Kidney (tissue), 14 donors: Measurements from ENCODE around the gene F5. TPM values are rescaled to one million over a fixed set of nuclear protein-coding genes. Genes with fewer than 3 reads are reported as not detected.

Experiments
- DNase-seq, 5 donors: peaks; one replicate each; pipeline ENCODE4 v3.0.0-alpha.2; 2013 to 2020
- FAIRE-seq: peaks from 2 replicates; lab custom pipeline; 2012; peaks lifted over from hg19 to GRCh38; lab: Jason Lieb, UNC
- H3K27ac ChIP-seq, 2 donors: one replicate each; pipeline ENCODE4 v1.7.0; 2013; ENCODE audit warnings: low read depth in 2 of 2, low read length in 2 of 2, inconsistent platforms in 1 of 2
- H3K27me3 ChIP-seq: one replicate; pipeline ENCODE4 v1.7.1; 2013; ENCODE audit warnings: low read length, inconsistent platforms; ENCODE audit not compliant: control insufficient read depth, insufficient read depth
- H3K36me3 ChIP-seq, 3 donors: one replicate each; pipeline versions ENCODE4 v1.7.0 to v1.7.1; 2013; ENCODE audit warnings: low read length in 3 of 3, control low read depth in 1 of 3, inconsistent platforms in 1 of 3; ENCODE audit not compliant: insufficient read depth in 3 of 3, control insufficient read depth in 2 of 3
- H3K4me1 ChIP-seq, 3 donors: one replicate each; pipeline versions ENCODE4 v1.7.0 to v1.7.1; 2013; ENCODE audit warnings: low read length in 3 of 3, inconsistent platforms in 1 of 3, low read depth in 1 of 3; ENCODE audit not compliant: control insufficient read depth in 2 of 3, insufficient read depth in 2 of 3
- H3K4me3 ChIP-seq, 3 donors: one replicate each; pipeline versions ENCODE4 v1.7.0 to v1.8.1; 2013; ENCODE audit warnings: low read length in 3 of 3, control low read depth in 1 of 3, inconsistent platforms in 1 of 3
- H3K9ac ChIP-seq, 3 donors: one replicate each; pipeline versions ENCODE4 v1.7.0 to v1.7.1; 2013; ENCODE audit warnings: low read length in 3 of 3, control low read depth in 1 of 3, inconsistent platforms in 1 of 3
- H3K9me3 ChIP-seq, 3 donors: one replicate each; pipeline versions ENCODE4 v1.7.0 to v1.7.1; 2013; ENCODE audit warnings: low read length in 3 of 3, control low read depth in 1 of 3, inconsistent platforms in 1 of 3; ENCODE audit not compliant: control insufficient read depth in 2 of 3, insufficient read depth in 1 of 3
- CTCF ChIP-seq: IDR thresholded peaks from 3 replicates; pipeline ENCODE4 v1.5.1; 2012; ENCODE audit warnings: mild to moderate bottlenecking, moderate library complexity, borderline replicate concordance; ENCODE audit not compliant: insufficient read depth; ENCODE audit errors: extremely low read depth
- intact Hi-C: fragments of 100-400 bp; cut with DNase I; formaldehyde crosslinking; loops from one replicate; pipeline ENCODE4 v1.11.1; 2022
- polyA plus RNA-seq: library from polyadenylated mRNA; stranded (reverse); fragments of 350-450 nt; fragmentation: Illumina TruSeq; extraction: RNeasy Lipid Tissue Mini Kit (QIAGEN cat#74804); gene quantifications from one replicate; pipeline ENCODE4 v1.2.3, GENCODE V29; 2014; ENCODE audit warnings: low read depth, low replicate concordance; ENCODE audit not compliant: insufficient read depth
- total RNA-seq: library from RNA; stranded (reverse); fragmentation: NEBNext Ultra II Directional; extraction: Animal tissue kit (Norgen Biotek cat#: 25700); gene quantifications from one replicate; pipeline ENCODE4 v1.2.1, GENCODE V29; 2021
- donor health status: control.
- donor health status: control.
- donor health status: control.
- donor health status: control.
- donor health status: control.
- donor health status: DM: yes; HTN: yes; CAD: no.
- donor health status: Normal renal cell carcinoma (clear cell type).

The F5 gene
- total and polyA plus RNA-seq, 2 donors from 2014 or later, result 3.8 to 5.1 TPM

- Histone ChIP-seq H3K4me3 (no peak overlapping the region), H3K4me1 (peaks cover 0 to 13% (median 2%) of the 10 kb centered on the region in 3 donors), H3K9ac (no peak overlapping the region), H3K9me3 (no peaks in the 10 kb centered on the region), H3K27ac (no peak overlapping the region), H3K27me3 (no peaks in the 10 kb centered on the region), H3K36me3 (peaks cover 0 to 9% (median 4%) of the 10 kb centered on the region in 3 donors)
- intact Hi-C loops, result no loop called here
- DNase-seq, result no peak
- TF ChIP-seq CTCF, result no peak
- no peak for FAIRE-seq
Measured at GRCh38 chr1:169479363-169480066, 106.8 kb downstream of the F5 start.

GRCh38 chr1:169478094-169478672, 108.1 kb downstream of the F5 start:
- intact Hi-C loops, result no loop called here
- H3K4me1 ChIP-seq, result peaks cover 0 to 13% (median 0%) of the 10 kb centered on the region in 3 donors
- H3K27me3 ChIP-seq, result no peaks in the 10 kb centered on the region
- no peak overlapping the region for H3K4me3 ChIP-seq
- FAIRE-seq (no peak), DNase-seq (no peak)
- no peaks in the 10 kb centered on the region for H3K9me3 ChIP-seq
- no peak for TF ChIP-seq CTCF
- H3K9ac ChIP-seq, result no peak overlapping the region
- peaks cover 0 to 9% (median 4%) of the 10 kb centered on the region in 3 donors for H3K36me3 ChIP-seq
- no peak overlapping the region for H3K27ac ChIP-seq

GRCh38 chr1:169475806-169476387, 110.4 kb downstream of the F5 start:
- no peaks in the 10 kb centered on the region for H3K27me3 ChIP-seq
- H3K27ac ChIP-seq, result no peak overlapping the region
- FAIRE-seq, result no peak
- peaks cover 0 to under 1% (median 0%) of the 10 kb centered on the region in 3 donors for H3K4me1 ChIP-seq
- H3K4me3 ChIP-seq, result no peak overlapping the region
- H3K9ac ChIP-seq, result no peak overlapping the region
- intact Hi-C loops, result no loop called here
- no peak for DNase-seq
- H3K9me3 ChIP-seq, result no peaks in the 10 kb centered on the region
- peaks cover 0 to 9% (median 4%) of the 10 kb centered on the region in 3 donors for H3K36me3 ChIP-seq
- TF ChIP-seq CTCF, result no peak
